A549 treated with RU486 at 1 μM for 4 hours (cell line): ENCODE measurements around the gene C17orf100. TPM values are rescaled to one million over a fixed set of nuclear protein-coding genes. Genes with fewer than 3 reads are reported as not detected.

Experiments
- total RNA-seq: library from RNA; stranded (reverse); fragments of 200-300 nt; extraction: Qiagen RNA extraction; gene quantifications from 5 replicates; pipeline ENCODE4 v1.2.3, GENCODE V29; 2022; ENCODE audit warnings: low read depth

The C17orf100 gene
- total RNA-seq: 2.0 to 3.5 TPM (median 3.2 TPM) in 5 replicates

GRCh38 chr17:6651354-6651918 lies at the start of gene C17orf100, which contains the start of gene MED31:
C17orf100 (plus strand) TSS chr17:6651762; CDS start chr17:6651914, 152 bp downstream.
MED31 (minus strand) TSS chr17:6651605; CDS start chr17:6651528, 77 bp downstream.

GRCh38 chr17:6640536-6641246 lies 10.9 kb upstream of the C17orf100 start, which contains the start of the genes KIAA0753 and TXNDC17:
KIAA0753 (minus strand) TSS chr17:6640711; CDS start chr17:6635103, 5,608 bp downstream.
TXNDC17 (plus strand) TSS chr17:6641060; CDS start chr17:6641083, 23 bp downstream.

Other genes with a start within 250 kb of the C17orf100 start
- gene AIPL1, start 216.6 kb upstream of the C17orf100 start, total RNA-seq: not detected in 5 replicates
- gene PIMREG, start 207.3 kb upstream of the C17orf100 start, total RNA-seq: 35.2 to 47.7 TPM (median 44.9 TPM) in 5 replicates
- gene PITPNM3, start 95.2 kb upstream of the C17orf100 start, total RNA-seq: 1.6 to 2.2 TPM (median 1.8 TPM) in 5 replicates
- gene KIAA0753, start 11.1 kb upstream of the C17orf100 start, total RNA-seq: 16.2 to 19.8 TPM (median 19.1 TPM) in 5 replicates
- 406 to 453 TPM (median 425 TPM) in 5 replicates for gene TXNDC17, start 10.7 kb upstream of the C17orf100 start, total RNA-seq
- 26.4 to 37.0 TPM (median 33.1 TPM) in 5 replicates for gene MED31, start 157 bp upstream of the C17orf100 start, total RNA-seq
- gene SLC13A5, start 61.6 kb downstream of the C17orf100 start, total RNA-seq: 0.11 to 0.70 TPM (median 0.30 TPM) in 5 replicates
- gene XAF1, start 104.3 kb downstream of the C17orf100 start, total RNA-seq: 0.03 to 0.24 TPM in 2 of 5 replicates, not detected in the others
- not detected in 5 replicates for gene FBXO39, start 124.5 kb downstream of the C17orf100 start, total RNA-seq
- gene TEKT1, start 180.0 kb downstream of the C17orf100 start, total RNA-seq: 0.06 to 0.12 TPM in 2 of 5 replicates, not detected in the others